Ishikawa (cell line): ENCODE results near the gene ATP9B.

Experiments
- RAD21 ChIP-seq: IDR thresholded peaks from 2 replicates; pipeline ENCODE4 v1.6.1; 2012; ENCODE audit warnings: low read depth
- TAF1 ChIP-seq: IDR thresholded peaks from 2 replicates; pipeline ENCODE4 v1.6.1; 2012; ENCODE audit warnings: low read depth, mild to moderate bottlenecking
- ZBTB7A ChIP-seq: IDR thresholded peaks from 2 replicates; pipeline ENCODE4 v1.6.1; 2012; ENCODE audit warnings: low read depth
- TF ChIP-seq, protein P1 (sequence below): IDR thresholded peaks from 2 replicates; pipeline ENCODE4 v1.6.1; 2012; ENCODE audit warnings: low read depth, mild to moderate bottlenecking

DNA sequence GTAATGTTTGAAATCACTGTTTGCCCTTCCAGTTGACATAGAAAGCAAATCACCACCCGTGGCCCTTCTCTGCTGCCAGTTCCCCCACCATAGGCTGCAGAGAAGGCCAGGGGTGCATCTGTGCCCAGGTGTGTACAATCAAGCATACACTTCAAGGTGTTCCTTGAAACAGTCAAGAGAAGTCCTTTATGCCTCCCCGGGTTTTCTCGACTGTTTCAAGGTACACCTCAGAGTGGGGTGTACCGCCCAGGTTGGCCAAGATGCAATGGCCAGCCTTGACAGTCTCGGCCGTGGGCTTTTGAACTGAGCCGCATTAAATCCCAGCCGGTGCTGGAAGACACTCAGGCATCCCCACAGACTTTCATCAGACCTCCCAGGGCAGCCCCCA, 21.0 kb upstream of the ATP9B start:
- TF ChIP-seq TAF1: no peak
- TF ChIP-seq ZBTB7A: no peak
- TF ChIP-seq RAD21: no peak
- TF ChIP-seq, protein P1, sequence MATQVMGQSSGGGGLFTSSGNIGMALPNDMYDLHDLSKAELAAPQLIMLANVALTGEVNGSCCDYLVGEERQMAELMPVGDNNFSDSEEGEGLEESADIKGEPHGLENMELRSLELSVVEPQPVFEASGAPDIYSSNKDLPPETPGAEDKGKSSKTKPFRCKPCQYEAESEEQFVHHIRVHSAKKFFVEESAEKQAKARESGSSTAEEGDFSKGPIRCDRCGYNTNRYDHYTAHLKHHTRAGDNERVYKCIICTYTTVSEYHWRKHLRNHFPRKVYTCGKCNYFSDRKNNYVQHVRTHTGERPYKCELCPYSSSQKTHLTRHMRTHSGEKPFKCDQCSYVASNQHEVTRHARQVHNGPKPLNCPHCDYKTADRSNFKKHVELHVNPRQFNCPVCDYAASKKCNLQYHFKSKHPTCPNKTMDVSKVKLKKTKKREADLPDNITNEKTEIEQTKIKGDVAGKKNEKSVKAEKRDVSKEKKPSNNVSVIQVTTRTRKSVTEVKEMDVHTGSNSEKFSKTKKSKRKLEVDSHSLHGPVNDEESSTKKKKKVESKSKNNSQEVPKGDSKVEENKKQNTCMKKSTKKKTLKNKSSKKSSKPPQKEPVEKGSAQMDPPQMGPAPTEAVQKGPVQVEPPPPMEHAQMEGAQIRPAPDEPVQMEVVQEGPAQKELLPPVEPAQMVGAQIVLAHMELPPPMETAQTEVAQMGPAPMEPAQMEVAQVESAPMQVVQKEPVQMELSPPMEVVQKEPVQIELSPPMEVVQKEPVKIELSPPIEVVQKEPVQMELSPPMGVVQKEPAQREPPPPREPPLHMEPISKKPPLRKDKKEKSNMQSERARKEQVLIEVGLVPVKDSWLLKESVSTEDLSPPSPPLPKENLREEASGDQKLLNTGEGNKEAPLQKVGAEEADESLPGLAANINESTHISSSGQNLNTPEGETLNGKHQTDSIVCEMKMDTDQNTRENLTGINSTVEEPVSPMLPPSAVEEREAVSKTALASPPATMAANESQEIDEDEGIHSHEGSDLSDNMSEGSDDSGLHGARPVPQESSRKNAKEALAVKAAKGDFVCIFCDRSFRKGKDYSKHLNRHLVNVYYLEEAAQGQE: no peak
